Measurements from ENCODE around the gene SH3RF3. TPM values are rescaled to one million over a fixed set of nuclear protein-coding genes. Genes with fewer than 3 reads are reported as not detected.

SH3RF3 gene
- total and polyA plus RNA-seq, 9 of the 15 experiments (the other 6 are each of a cell fraction or from before 2014, with no cell fraction given), result 0.02 TPM; not detected in 8

DNA sequence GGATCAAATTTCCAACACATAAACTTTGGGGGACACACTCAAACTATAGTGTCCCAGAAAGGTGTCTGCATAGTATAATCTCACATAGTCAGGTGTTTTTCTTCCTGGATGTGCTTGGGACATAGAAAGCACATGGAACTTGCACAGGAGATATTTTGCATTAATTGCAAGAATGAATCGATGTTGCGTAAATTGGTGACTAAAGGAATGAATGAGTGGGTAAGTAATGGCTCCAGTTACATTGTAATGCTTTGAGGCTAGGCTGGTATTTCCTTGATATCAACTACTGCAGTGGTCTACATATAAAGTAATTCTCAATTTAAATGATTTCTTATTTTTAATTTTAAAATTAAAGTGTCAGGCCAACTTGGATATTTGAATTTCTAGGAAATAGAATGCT is 53.4 kb downstream of the SH3RF3 start (continued):
- TF ChIP-seq, protein P1, sequence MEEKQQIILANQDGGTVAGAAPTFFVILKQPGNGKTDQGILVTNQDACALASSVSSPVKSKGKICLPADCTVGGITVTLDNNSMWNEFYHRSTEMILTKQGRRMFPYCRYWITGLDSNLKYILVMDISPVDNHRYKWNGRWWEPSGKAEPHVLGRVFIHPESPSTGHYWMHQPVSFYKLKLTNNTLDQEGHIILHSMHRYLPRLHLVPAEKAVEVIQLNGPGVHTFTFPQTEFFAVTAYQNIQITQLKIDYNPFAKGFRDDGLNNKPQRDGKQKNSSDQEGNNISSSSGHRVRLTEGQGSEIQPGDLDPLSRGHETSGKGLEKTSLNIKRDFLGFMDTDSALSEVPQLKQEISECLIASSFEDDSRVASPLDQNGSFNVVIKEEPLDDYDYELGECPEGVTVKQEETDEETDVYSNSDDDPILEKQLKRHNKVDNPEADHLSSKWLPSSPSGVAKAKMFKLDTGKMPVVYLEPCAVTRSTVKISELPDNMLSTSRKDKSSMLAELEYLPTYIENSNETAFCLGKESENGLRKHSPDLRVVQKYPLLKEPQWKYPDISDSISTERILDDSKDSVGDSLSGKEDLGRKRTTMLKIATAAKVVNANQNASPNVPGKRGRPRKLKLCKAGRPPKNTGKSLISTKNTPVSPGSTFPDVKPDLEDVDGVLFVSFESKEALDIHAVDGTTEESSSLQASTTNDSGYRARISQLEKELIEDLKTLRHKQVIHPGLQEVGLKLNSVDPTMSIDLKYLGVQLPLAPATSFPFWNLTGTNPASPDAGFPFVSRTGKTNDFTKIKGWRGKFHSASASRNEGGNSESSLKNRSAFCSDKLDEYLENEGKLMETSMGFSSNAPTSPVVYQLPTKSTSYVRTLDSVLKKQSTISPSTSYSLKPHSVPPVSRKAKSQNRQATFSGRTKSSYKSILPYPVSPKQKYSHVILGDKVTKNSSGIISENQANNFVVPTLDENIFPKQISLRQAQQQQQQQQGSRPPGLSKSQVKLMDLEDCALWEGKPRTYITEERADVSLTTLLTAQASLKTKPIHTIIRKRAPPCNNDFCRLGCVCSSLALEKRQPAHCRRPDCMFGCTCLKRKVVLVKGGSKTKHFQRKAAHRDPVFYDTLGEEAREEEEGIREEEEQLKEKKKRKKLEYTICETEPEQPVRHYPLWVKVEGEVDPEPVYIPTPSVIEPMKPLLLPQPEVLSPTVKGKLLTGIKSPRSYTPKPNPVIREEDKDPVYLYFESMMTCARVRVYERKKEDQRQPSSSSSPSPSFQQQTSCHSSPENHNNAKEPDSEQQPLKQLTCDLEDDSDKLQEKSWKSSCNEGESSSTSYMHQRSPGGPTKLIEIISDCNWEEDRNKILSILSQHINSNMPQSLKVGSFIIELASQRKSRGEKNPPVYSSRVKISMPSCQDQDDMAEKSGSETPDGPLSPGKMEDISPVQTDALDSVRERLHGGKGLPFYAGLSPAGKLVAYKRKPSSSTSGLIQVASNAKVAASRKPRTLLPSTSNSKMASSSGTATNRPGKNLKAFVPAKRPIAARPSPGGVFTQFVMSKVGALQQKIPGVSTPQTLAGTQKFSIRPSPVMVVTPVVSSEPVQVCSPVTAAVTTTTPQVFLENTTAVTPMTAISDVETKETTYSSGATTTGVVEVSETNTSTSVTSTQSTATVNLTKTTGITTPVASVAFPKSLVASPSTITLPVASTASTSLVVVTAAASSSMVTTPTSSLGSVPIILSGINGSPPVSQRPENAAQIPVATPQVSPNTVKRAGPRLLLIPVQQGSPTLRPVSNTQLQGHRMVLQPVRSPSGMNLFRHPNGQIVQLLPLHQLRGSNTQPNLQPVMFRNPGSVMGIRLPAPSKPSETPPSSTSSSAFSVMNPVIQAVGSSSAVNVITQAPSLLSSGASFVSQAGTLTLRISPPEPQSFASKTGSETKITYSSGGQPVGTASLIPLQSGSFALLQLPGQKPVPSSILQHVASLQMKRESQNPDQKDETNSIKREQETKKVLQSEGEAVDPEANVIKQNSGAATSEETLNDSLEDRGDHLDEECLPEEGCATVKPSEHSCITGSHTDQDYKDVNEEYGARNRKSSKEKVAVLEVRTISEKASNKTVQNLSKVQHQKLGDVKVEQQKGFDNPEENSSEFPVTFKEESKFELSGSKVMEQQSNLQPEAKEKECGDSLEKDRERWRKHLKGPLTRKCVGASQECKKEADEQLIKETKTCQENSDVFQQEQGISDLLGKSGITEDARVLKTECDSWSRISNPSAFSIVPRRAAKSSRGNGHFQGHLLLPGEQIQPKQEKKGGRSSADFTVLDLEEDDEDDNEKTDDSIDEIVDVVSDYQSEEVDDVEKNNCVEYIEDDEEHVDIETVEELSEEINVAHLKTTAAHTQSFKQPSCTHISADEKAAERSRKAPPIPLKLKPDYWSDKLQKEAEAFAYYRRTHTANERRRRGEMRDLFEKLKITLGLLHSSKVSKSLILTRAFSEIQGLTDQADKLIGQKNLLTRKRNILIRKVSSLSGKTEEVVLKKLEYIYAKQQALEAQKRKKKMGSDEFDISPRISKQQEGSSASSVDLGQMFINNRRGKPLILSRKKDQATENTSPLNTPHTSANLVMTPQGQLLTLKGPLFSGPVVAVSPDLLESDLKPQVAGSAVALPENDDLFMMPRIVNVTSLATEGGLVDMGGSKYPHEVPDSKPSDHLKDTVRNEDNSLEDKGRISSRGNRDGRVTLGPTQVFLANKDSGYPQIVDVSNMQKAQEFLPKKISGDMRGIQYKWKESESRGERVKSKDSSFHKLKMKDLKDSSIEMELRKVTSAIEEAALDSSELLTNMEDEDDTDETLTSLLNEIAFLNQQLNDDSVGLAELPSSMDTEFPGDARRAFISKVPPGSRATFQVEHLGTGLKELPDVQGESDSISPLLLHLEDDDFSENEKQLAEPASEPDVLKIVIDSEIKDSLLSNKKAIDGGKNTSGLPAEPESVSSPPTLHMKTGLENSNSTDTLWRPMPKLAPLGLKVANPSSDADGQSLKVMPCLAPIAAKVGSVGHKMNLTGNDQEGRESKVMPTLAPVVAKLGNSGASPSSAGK (IDR thresholded peaks at IDR 0.05), result no peak
- no peak for TF ChIP-seq ZNF24 (IDR thresholded peaks at IDR 0.05)
- TF ChIP-seq SMARCE1 (IDR thresholded peaks at IDR 0.05), result no peak
- TF ChIP-seq, protein P2, sequence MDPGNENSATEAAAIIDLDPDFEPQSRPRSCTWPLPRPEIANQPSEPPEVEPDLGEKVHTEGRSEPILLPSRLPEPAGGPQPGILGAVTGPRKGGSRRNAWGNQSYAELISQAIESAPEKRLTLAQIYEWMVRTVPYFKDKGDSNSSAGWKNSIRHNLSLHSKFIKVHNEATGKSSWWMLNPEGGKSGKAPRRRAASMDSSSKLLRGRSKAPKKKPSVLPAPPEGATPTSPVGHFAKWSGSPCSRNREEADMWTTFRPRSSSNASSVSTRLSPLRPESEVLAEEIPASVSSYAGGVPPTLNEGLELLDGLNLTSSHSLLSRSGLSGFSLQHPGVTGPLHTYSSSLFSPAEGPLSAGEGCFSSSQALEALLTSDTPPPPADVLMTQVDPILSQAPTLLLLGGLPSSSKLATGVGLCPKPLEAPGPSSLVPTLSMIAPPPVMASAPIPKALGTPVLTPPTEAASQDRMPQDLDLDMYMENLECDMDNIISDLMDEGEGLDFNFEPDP (CRISPR knock-in tag; IDR thresholded peaks at IDR 0.05), result no peak
